Stimulated activated CD4-positive, alpha-beta T cell treated with anti-CD3 and anti-CD28 coated beads, Interleukin-4, amount 100 ng/mL, for 4 hours (primary cell): ENCODE results near the gene SKP1.

Source experiments
- DNase-seq, 2 experiments: peaks; one replicate each; pipeline ENCODE4 v3.0.0-alpha.2; 2020

The SKP1 gene

GRCh38 chr5:134111741-134112647, 64.8 kb downstream of the SKP1 start:
- peak in 1 of 2 experiments; percentile 54 for DNase-seq

- DNase-seq: no peak
Observed at GRCh38 chr5:134110382-134110781, 66.4 kb downstream of the SKP1 start.

GRCh38 chr5:134107779-134108178, 69.0 kb downstream of the SKP1 start:
- DNase-seq: no peak

- DNase-seq: no peak
Observed at GRCh38 chr5:134106991-134107701, 69.6 kb downstream of the SKP1 start.

GRCh38 chr5:134103998-134104654, 72.6 kb downstream of the SKP1 start:
- no peak for DNase-seq

GRCh38 chr5:134103397-134103796, 73.4 kb downstream of the SKP1 start:
- DNase-seq: no peak

- DNase-seq: peak; percentile 62 to 75
Observed at GRCh38 chr5:134101686-134102439, 74.9 kb downstream of the SKP1 start.

- DNase-seq: peak; percentile 68 to 84
Observed at GRCh38 chr5:134100283-134101091, 76.3 kb downstream of the SKP1 start.

GRCh38 chr5:134099939-134100282, 76.8 kb downstream of the SKP1 start:
- DNase-seq: no peak

- no peak for DNase-seq
Observed at GRCh38 chr5:134099288-134099872, 77.4 kb downstream of the SKP1 start.
